ENCODE measurements around the gene ROR1.
"Not testable (repeated sequence)": the region's sequence is repeated elsewhere in the genome, so short reads cannot be mapped to it uniquely, and the experiment has no call there.

Gene ROR1

DNA sequence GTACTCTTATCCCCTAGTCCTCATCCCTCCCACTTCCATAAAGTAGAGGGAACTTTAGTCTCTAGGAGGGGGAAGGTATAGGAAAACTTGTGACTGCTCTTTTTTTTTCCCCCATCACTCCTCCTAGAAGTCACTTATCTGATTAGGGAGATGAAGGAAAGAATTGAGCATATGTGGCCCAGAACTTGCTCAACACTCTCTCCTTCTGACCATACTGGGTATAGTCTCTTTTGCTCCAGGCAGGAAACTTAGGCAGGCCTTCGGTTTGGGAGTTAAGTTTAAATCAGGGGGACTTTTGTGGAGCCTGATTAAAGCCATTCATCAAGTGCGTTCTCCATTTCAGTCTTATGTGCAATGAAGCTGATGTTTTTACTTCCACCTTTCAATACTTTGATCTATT, 435.4 kb downstream of the ROR1 start:
- Histone ChIP-seq H3K4me3 (ENCODE audit: low read depth in 1 of 2, low read length in 2 of 2) (no peak overlapping the region), H3K9me3 (ENCODE audit: control insufficient read depth in 1 of 2, low read length in 2 of 2) (no peaks in the 10 kb centered on the region), H3K4me1 (ENCODE audit: control insufficient read depth in 1 of 2, insufficient read depth in 2 of 2, low read length in 2 of 2) (no peaks in the 10 kb centered on the region), H3K9ac (ENCODE audit: low read depth in 1 of 2, low read length in 2 of 2) (no peak overlapping the region), H3K27me3 (ENCODE audit: control insufficient read depth in 1 of 2, insufficient read depth in 2 of 2, low read length in 2 of 2) (no peaks in the 10 kb centered on the region), H3K27ac (ENCODE audit: low read depth, low read length) (no peak overlapping the region), H3K36me3 (ENCODE audit: control insufficient read depth in 1 of 2, insufficient read depth in 2 of 2, low read length in 2 of 2) (no peaks in the 10 kb centered on the region)

DNA sequence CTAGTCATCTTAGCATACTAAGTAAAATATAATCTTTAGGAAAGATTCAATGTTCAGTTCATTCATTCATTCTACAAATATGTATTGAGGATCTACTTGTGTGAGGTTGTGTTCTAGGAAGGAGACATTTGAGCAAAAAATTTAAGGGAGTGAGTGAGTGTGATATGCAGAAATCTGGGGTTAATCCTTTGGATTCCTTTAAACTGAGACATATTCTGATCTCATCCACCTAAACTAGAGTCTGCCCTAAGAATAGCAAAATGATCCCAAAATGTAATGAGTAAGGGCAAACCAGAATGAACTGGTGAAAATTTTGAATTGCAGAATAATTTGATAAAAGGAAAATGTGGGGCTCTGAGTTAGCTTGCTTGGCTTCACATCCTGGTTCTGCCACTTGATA, 438.2 kb downstream of the ROR1 start:
- Histone ChIP-seq H3K9ac (ENCODE audit: low read depth in 1 of 2, low read length in 2 of 2) (no peak overlapping the region), H3K27ac (ENCODE audit: low read depth, low read length) (no peak overlapping the region), H3K9me3 (ENCODE audit: control insufficient read depth in 1 of 2, low read length in 2 of 2) (no peaks in the 10 kb centered on the region), H3K4me1 (ENCODE audit: control insufficient read depth in 1 of 2, insufficient read depth in 2 of 2, low read length in 2 of 2) (no peaks in the 10 kb centered on the region), H3K27me3 (ENCODE audit: control insufficient read depth in 1 of 2, insufficient read depth in 2 of 2, low read length in 2 of 2) (no peaks in the 10 kb centered on the region), H3K4me3 (ENCODE audit: low read depth in 1 of 2, low read length in 2 of 2) (no peak overlapping the region), H3K36me3 (ENCODE audit: control insufficient read depth in 1 of 2, insufficient read depth in 2 of 2, low read length in 2 of 2) (no peaks in the 10 kb centered on the region)

GRCh38 chr1:64215576-64215975, 441.8 kb downstream of the ROR1 start:
- H3K4me1 ChIP-seq (ENCODE audit: control insufficient read depth in 1 of 2, insufficient read depth in 2 of 2, low read length in 2 of 2) = no peaks in the 10 kb centered on the region
- no peak overlapping the region for H3K27ac ChIP-seq (ENCODE audit: low read depth, low read length)
- no peaks in the 10 kb centered on the region for H3K36me3 ChIP-seq (ENCODE audit: control insufficient read depth in 1 of 2, insufficient read depth in 2 of 2, low read length in 2 of 2)
- H3K27me3 ChIP-seq (ENCODE audit: control insufficient read depth in 1 of 2, insufficient read depth in 2 of 2, low read length in 2 of 2) = no peaks in the 10 kb centered on the region
- no peak overlapping the region for H3K4me3 ChIP-seq (ENCODE audit: low read depth in 1 of 2, low read length in 2 of 2)
- H3K9me3 ChIP-seq (ENCODE audit: control insufficient read depth in 1 of 2, low read length in 2 of 2) = no peaks in the 10 kb centered on the region
- no peak overlapping the region for H3K9ac ChIP-seq (ENCODE audit: low read depth in 1 of 2, low read length in 2 of 2)

DNA sequence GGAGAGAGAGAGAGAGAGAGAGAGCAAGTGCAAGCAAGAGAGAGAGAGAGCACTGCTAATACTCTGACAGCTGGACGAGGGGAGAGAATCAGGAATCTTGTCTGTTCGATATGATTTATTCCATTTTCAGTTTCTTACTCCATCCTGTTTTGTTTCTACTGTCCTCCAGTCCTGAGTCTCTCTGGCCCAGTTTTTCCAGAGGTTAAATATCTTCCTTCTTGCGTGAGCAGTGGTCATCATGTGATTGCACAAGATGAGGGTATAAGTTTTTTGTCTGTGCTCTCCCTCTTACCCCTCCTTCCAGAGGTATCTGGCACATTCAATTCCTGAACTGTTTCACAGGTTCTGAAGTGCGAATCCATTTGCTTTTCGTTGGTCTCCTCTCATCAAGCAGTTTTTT, 446.4 kb downstream of the ROR1 start:
- Histone ChIP-seq H3K36me3 (ENCODE audit: control insufficient read depth in 1 of 2, insufficient read depth in 2 of 2, low read length in 2 of 2) (no peaks in the 10 kb centered on the region), H3K9ac (ENCODE audit: low read depth in 1 of 2, low read length in 2 of 2) (no peak overlapping the region), H3K4me3 (ENCODE audit: low read depth in 1 of 2, low read length in 2 of 2) (no peak overlapping the region), H3K9me3 (ENCODE audit: control insufficient read depth in 1 of 2, low read length in 2 of 2) (no peaks in the 10 kb centered on the region), H3K4me1 (ENCODE audit: control insufficient read depth in 1 of 2, insufficient read depth in 2 of 2, low read length in 2 of 2) (no peaks in the 10 kb centered on the region), H3K27me3 (ENCODE audit: control insufficient read depth in 1 of 2, insufficient read depth in 2 of 2, low read length in 2 of 2) (no peaks in the 10 kb centered on the region), H3K27ac (ENCODE audit: low read depth, low read length) (no peak overlapping the region)

- H3K4me1 ChIP-seq (ENCODE audit: control insufficient read depth in 1 of 2, insufficient read depth in 2 of 2, low read length in 2 of 2) = no peaks in the 10 kb centered on the region
- no peaks in the 10 kb centered on the region for H3K9me3 ChIP-seq (ENCODE audit: control insufficient read depth in 1 of 2, low read length in 2 of 2)
- H3K27me3 ChIP-seq (ENCODE audit: control insufficient read depth in 1 of 2, insufficient read depth in 2 of 2, low read length in 2 of 2) = no peaks in the 10 kb centered on the region
- no peak overlapping the region for H3K9ac ChIP-seq (ENCODE audit: low read depth in 1 of 2, low read length in 2 of 2)
- H3K36me3 ChIP-seq (ENCODE audit: control insufficient read depth in 1 of 2, insufficient read depth in 2 of 2, low read length in 2 of 2) = no peaks in the 10 kb centered on the region
- no peak overlapping the region for H3K27ac ChIP-seq (ENCODE audit: low read depth, low read length)
- no peak overlapping the region for H3K4me3 ChIP-seq (ENCODE audit: low read depth in 1 of 2, low read length in 2 of 2)
Observed at GRCh38 chr1:64223329-64224151, 449.7 kb downstream of the ROR1 start.

- not testable (repeated sequence) for H3K27ac ChIP-seq (ENCODE audit: low read depth, low read length); H3K9ac ChIP-seq (ENCODE audit: low read depth in 1 of 2, low read length in 2 of 2); H3K4me1 ChIP-seq (ENCODE audit: control insufficient read depth in 1 of 2, insufficient read depth in 2 of 2, low read length in 2 of 2); H3K27me3 ChIP-seq (ENCODE audit: control insufficient read depth in 1 of 2, insufficient read depth in 2 of 2, low read length in 2 of 2); H3K36me3 ChIP-seq (ENCODE audit: control insufficient read depth in 1 of 2, insufficient read depth in 2 of 2, low read length in 2 of 2); H3K4me3 ChIP-seq (ENCODE audit: low read depth in 1 of 2, low read length in 2 of 2); H3K9me3 ChIP-seq (ENCODE audit: control insufficient read depth in 1 of 2, low read length in 2 of 2)
Observed at GRCh38 chr1:64224236-64224635, 450.4 kb downstream of the ROR1 start.

- Histone ChIP-seq H3K9ac (ENCODE audit: low read depth in 1 of 2, low read length in 2 of 2) (no peak overlapping the region), H3K9me3 (ENCODE audit: control insufficient read depth in 1 of 2, low read length in 2 of 2) (no peaks in the 10 kb centered on the region), H3K27ac (ENCODE audit: low read depth, low read length) (no peak overlapping the region), H3K36me3 (ENCODE audit: control insufficient read depth in 1 of 2, insufficient read depth in 2 of 2, low read length in 2 of 2) (no peaks in the 10 kb centered on the region), H3K27me3 (ENCODE audit: control insufficient read depth in 1 of 2, insufficient read depth in 2 of 2, low read length in 2 of 2) (peaks cover 0 to under 1% of the 10 kb centered on the region in 2 donors), H3K4me3 (ENCODE audit: low read depth in 1 of 2, low read length in 2 of 2) (no peak overlapping the region), H3K4me1 (ENCODE audit: control insufficient read depth in 1 of 2, insufficient read depth in 2 of 2, low read length in 2 of 2) (no peaks in the 10 kb centered on the region)
Observed at GRCh38 chr1:64228167-64228957, 454.5 kb downstream of the ROR1 start.

DNA sequence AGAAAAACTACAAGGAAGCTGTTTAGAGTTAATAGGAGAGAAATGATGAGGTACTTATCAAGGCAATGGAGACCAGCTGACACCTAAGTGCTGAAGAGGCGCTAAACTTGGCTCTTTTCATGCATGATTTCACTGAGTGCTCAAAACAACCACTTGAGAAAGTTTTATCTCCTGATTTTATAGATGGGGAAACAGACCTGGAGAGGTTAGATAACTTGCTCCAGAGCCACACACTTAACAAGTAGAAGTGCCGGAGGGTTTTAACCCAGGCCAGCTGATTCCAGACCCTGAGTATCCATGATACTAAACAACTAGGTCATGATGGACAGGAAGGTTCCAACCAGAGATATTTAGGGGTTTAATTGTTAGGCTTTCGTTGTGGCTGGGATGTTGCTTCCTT, 455.5 kb downstream of the ROR1 start:
- no peak overlapping the region for H3K27ac ChIP-seq (ENCODE audit: low read depth, low read length)
- no peaks in the 10 kb centered on the region for H3K9me3 ChIP-seq (ENCODE audit: control insufficient read depth in 1 of 2, low read length in 2 of 2)
- H3K4me3 ChIP-seq (ENCODE audit: low read depth in 1 of 2, low read length in 2 of 2) = no peak overlapping the region
- no peaks in the 10 kb centered on the region for H3K36me3 ChIP-seq (ENCODE audit: control insufficient read depth in 1 of 2, insufficient read depth in 2 of 2, low read length in 2 of 2)
- peaks cover 0 to 5% of the 10 kb centered on the region in 2 donors for H3K27me3 ChIP-seq (ENCODE audit: control insufficient read depth in 1 of 2, insufficient read depth in 2 of 2, low read length in 2 of 2)
- H3K9ac ChIP-seq (ENCODE audit: low read depth in 1 of 2, low read length in 2 of 2) = no peak overlapping the region
- no peaks in the 10 kb centered on the region for H3K4me1 ChIP-seq (ENCODE audit: control insufficient read depth in 1 of 2, insufficient read depth in 2 of 2, low read length in 2 of 2)
